GM19043 (cell line): ENCODE data around the gene CCDC187.

Experiments used
- ATAC-seq: cut with Tn5 transposase; IDR thresholded peaks from one replicate; pipeline ENCODE4 v1.9.1; 2021; ENCODE audit warnings: low read depth; ENCODE audit not compliant: unreplicated experiment

The CCDC187 gene

GRCh38 chr9:136201609-136202453, 102.1 kb downstream of the CCDC187 start:
- ATAC-seq = no peak

GRCh38 chr9:136201174-136201573, 102.7 kb downstream of the CCDC187 start:
- ATAC-seq = no peak

GRCh38 chr9:136200424-136200823, 103.5 kb downstream of the CCDC187 start:
- no peak for ATAC-seq
